HL-60 (cell line): Measurements from ENCODE around the gene SCN2A.

Experiments
- DNase-seq, 2 experiments: peaks; one replicate each; pipeline ENCODE4 v3.0.0-alpha.2; 2010 to 2020; ENCODE audit warnings: low read depth in 1 of 2, low spot score in 1 of 2
- H3K27ac ChIP-seq: fragments of 250-450 bp; sonication (Bioruptor Pico); replicated peaks from 2 replicates; pipeline ENCODE4 v1.5.1; 2020; ENCODE audit warnings: mild to moderate bottlenecking, moderate library complexity
- H3K27me3 ChIP-seq: fragments of 250-450 bp; sonication (Bioruptor Pico); 2 replicates; pipeline ENCODE4 v1.5.1; 2021; ENCODE audit warnings: mild to moderate bottlenecking, moderate library complexity; ENCODE audit not compliant: insufficient read depth, poor library complexity, severe bottlenecking
- H3K4me3 ChIP-seq: replicated peaks from 2 replicates; pipeline ENCODE4 v1.5.1; 2011; ENCODE audit warnings: mild to moderate bottlenecking, control low read depth, low read length; ENCODE audit not compliant: insufficient read depth
- CTCF ChIP-seq: IDR thresholded peaks from one replicate; pipeline ENCODE4 v1.5.1; 2011; ENCODE audit warnings: low read length, control low read depth, inconsistent platforms; ENCODE audit not compliant: insufficient read depth
- GABPA ChIP-seq: IDR thresholded peaks from 2 replicates; pipeline ENCODE4 v1.6.1; 2012; ENCODE audit warnings: low read depth
- POLR2AphosphoS5 ChIP-seq: IDR thresholded peaks from 2 replicates; pipeline ENCODE4 v1.6.1; 2012; ENCODE audit warnings: low read depth
- REST ChIP-seq: IDR thresholded peaks from 2 replicates; pipeline ENCODE4 v1.6.1; 2012; ENCODE audit warnings: low read depth; ENCODE audit not compliant: insufficient replicate concordance
- SPI1 ChIP-seq: IDR thresholded peaks from 2 replicates; pipeline ENCODE4 v1.6.1; 2012; ENCODE audit warnings: low read depth, mild to moderate bottlenecking, borderline replicate concordance

SCN2A gene

GRCh38 chr2:165294912-165295311, 55.7 kb downstream of the SCN2A start:
- no peak for TF ChIP-seq SPI1
- TF ChIP-seq POLR2AphosphoS5, result no peak
- TF ChIP-seq REST, result no peak
- no peak for TF ChIP-seq CTCF
- TF ChIP-seq GABPA, result no peak
- H3K27me3 ChIP-seq, result no peaks in the 10 kb centered on the region
- no peak for DNase-seq
- no peak overlapping the region for H3K27ac ChIP-seq
- no peak overlapping the region for H3K4me3 ChIP-seq

GRCh38 chr2:165295643-165296042, 56.4 kb downstream of the SCN2A start:
- DNase-seq, result no peak
- Histone ChIP-seq H3K27me3 (no peaks in the 10 kb centered on the region), H3K27ac (no peak overlapping the region), H3K4me3 (no peak overlapping the region)
- no peak for TF ChIP-seq CTCF
- no peak for TF ChIP-seq GABPA
- TF ChIP-seq SPI1, result no peak
- no peak for TF ChIP-seq REST
- TF ChIP-seq POLR2AphosphoS5, result no peak

GRCh38 chr2:165305391-165306096, 66.3 kb downstream of the SCN2A start:
- no peak for DNase-seq
- TF ChIP-seq GABPA, result no peak
- no peak for TF ChIP-seq POLR2AphosphoS5
- TF ChIP-seq CTCF, result no peak
- no peak for TF ChIP-seq SPI1
- TF ChIP-seq REST, result no peak
- Histone ChIP-seq H3K27ac (no peak overlapping the region), H3K4me3 (no peak overlapping the region), H3K27me3 (no peaks in the 10 kb centered on the region)
